GM21529 (cell line): ENCODE data around the gene ZNF557.
A peak's percentile ranks its signal among the peaks of the same experiment; 100 is the strongest.

Experiments
- ATAC-seq: cut with Tn5 transposase; IDR thresholded peaks from one replicate; pipeline ENCODE4 v1.9.1; 2021; ENCODE audit not compliant: unreplicated experiment

The ZNF557 gene

DNA sequence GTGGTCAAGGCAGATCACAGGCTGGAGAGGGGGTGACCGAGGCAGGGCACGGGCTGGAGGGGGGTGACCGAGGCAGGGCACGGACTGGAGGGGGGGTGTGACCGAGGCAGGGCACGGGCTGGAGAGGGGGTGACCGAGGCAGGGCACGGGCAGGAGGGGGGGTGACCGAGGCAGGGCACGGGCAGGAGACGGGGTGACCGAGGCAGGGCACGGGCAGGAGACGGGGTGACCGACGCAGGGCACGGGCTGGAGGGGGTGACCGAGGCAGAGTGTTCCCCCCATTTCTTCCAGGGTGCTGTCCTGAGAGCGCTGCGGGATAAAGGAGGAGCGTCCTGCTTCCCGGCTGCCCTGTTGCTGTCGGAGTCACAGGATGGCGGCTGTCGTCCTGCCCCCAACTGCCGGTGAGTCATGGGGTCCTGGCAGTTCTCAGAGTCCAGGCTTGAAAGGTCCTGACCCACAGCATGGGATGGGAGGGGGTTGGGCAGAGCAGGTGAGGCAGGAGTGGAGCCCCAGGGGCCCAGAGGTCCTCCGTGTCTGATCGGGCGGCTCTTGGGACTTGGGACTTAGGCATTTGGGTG lies 5.3 kb downstream of the ZNF557 start:
- ATAC-seq, result no peak

DNA sequence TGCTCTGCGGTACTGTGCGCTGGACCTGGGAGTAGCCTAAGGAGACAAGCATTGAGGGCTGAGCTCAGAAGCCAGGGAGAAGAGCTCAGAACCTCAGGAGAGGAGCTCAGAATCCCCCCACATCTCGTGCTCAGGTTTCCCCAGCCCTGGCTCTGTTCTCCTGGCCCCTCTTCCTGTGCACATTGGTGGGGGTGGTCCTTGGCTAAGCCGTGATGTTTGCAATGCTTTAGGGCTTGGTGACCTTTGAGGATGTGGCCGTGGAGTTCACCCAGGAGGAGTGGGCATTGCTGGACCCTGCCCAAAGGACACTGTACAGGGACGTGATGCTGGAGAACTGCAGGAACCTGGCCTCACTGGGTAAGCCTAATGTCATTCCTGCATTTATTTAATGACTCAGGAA lies 6.6 kb downstream of the ZNF557 start:
- no peak for ATAC-seq

DNA sequence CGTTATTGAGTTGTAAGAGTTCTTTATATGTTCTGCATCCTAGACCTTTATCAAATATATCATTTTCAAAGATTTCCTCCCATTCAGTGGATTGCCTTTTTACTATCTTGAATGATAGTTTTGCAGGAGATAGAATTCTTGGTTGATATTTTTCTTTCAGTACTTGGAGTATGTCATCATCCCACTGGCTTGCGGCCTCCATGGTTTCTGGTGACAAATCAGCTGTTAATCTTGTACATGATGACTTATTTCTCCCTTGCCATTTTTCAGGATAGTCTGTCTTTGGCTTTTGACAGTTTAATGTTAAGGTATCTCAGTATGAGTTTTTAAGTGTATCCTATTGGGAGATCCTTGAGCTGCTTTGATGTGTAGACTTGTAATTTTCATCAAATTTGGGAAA lies 8.5 kb downstream of the ZNF557 start:
- ATAC-seq, result no peak

DNA sequence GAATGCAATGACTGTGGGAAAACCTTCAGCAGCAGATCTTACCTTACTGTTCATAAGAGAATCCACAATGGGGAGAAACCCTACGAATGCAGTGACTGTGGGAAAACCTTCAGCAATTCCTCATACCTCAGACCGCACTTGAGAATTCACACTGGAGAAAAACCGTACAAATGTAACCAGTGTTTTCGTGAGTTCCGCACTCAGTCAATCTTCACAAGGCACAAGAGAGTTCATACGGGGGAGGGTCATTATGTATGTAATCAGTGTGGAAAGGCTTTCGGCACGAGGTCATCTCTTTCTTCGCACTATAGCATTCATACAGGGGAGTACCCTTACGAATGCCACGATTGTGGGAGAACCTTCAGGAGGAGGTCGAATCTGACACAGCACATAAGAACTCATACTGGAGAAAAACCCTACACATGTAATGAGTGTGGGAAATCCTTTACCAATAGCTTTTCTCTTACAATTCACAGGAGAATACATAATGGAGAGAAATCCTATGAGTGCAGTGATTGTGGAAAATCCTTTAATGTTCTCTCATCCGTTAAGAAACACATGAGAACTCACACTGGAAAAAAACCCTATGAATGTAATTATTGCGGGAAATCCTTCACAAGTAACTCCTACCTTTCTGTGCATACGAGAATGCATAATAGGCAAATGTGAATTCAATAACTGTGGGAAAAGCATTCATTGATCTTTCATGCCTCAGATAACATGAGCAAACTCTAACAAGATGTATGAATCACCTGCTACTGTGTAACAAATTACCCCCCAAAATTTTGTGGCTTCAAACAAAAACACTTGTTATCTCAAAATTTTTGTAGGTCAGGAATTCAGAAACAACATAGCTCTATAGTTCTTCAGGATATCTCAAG lies 13.8 kb downstream of the ZNF557 start:
- no peak for ATAC-seq

DNA sequence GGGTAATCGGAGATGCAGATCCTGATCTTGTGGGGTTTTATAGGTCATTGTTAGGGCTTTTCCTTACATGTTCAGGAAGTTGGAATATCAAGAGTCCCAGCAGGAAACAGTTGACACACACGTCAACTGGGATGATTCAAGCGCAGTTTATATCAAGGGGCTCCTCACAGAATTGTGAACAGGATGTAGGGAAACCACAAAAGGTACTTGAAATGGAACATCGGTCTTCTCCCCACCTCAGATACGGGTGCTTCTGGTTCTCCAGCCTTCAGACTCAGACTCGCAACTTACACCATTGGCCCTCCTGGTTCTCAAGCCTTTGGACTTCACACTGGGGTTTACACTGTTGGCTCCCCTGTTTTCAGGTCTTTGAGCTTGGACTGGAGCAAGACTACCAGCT lies 19.5 kb downstream of the ZNF557 start:
- ATAC-seq, result no peak

DNA sequence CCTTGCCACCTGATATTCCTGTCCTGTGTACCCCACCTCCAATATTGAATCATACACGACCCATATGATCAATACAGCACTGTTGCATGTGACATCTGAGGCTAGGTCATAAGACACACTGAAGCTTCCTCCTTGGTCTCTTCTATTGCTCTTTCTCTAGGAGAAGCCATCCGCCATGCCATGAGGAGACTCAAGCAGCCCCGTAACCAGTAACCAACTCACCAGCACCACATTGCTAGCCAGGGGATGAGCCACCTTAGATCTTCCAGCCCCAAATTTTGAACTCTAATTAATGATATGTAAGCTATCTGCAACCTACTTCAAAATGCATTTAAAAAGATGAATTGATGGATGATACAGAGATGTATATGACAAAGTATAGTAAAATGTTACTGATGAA lies 28.6 kb downstream of the ZNF557 start:
- no peak for ATAC-seq

DNA sequence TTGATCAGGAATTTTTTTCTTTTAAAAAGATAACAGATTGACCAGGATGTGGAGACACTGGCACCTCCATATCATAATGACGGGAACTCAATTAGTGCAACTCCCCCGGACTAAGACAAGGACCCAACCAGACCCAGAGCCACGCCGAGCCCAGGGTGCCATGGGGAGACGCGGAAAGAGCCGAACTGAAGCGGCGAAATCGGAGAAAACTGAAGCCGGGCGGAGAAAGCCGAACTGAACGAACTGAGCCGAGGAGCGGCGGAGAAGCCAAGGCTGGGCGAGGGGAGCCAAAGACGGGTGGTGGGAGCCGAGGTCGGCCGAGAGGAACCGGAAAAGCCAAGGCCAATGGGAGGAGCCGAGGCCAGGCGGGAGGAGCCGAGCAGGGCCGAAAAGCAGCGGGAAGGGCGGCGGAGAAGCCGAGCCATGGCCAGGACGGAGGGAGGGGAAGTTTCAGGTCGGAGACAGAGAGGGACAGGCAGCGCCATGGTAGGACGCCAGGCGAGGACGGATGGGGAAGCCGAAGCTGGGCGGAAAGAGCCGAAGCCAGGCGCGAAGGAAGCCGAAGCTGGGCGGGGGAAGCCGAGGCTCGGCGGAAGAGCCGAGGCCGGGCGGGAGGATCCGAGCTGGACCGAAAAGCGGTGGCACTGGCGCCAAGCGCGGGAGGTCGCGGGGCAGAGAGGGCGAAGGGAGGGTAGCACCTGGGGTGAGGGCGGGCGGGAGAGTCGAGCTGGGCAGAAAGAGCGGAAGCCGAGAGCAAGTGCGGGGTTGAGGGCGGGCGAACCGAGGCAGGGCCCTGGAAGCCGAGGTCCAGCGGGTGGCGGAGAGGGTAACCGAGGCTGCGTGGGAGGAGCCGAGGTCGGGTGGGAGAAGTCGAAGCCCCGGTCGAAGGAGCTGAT lies 29.4 kb downstream of the ZNF557 start:
- peak; percentile 81 for ATAC-seq

DNA sequence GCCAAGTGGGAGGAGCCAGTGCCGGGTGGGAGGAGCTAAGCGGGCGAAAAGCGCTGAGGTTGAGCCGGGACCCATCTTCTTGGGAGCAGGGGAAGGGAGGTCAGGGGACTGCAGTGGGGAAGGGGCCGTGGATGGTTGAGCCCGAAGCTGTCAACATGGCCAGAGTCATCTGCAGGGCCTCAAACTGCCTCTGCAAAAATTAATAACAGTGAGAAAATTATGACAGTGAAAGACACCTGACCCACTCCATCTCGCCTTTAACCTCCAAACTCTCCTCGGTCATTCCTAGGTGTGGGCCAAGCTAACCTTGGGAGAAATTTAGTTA lies 30.1 kb downstream of the ZNF557 start:
- no peak for ATAC-seq

DNA sequence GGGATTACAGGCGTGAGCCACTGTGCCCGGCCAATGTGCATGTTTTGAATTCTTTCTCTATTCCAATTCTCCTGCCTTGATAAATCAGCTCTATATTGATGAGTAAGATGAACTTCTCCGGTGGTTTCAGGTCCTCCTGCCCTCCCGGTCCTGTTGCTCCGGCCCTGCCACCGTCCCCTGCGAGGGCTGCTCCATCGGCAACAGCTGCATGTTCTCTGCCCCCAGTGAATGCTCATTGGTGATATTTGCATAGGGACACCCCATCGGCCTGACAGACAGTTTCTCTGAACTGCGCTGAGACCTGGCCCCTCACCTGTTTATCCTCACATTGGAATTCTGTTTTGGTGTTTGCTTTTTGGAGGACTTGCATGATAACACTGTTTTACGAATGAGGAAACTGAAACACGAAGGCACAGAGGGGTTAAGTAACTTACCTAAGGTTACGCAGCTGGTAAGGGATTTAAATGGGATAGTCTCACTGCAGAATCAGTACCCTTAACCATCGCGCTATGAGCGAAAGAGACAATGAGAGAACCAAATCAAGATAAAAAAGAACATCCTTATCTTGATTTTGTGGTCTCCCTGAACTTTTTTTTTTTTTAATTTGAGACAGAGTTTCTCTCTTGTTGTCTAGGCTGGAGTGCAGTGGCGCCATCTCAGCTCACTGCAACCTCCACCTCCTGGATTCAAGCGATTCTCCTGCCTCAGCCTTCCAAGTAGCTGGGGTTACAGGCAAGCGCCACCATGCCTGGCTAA lies 32.2 kb downstream of the ZNF557 start:
- ATAC-seq, result no peak

DNA sequence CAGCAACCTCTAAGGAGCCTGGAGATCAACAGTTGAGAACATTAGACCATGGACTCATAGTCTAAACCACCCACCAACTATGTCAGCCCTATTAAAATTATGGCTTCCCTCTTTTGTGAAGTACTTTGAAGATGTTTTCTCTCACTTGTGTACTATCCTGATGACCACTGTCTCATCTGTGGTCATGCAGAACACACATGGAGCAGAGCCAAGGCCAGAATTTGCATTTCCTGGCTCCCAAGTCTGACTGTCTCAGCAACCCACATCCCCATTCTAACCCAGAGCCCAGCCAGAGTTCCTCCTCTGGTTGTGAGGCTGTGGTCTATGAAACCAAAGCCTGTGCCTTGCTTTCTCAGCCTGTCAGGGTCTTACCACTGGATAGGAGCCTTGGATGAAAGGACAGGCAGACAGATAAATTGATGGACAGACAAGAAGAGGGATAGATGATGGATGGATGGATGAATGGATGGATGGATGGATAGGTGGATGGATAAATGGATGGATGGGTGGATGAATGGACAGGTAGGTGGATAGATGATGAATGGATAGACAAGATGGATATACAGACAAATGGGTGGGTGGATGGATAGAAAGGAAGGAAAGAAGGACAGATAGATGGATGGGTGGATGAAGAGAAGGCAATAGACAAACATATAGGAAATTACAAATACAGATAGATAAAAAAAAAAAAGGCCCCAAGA lies 35.4 kb downstream of the ZNF557 start:
- no peak for ATAC-seq

DNA sequence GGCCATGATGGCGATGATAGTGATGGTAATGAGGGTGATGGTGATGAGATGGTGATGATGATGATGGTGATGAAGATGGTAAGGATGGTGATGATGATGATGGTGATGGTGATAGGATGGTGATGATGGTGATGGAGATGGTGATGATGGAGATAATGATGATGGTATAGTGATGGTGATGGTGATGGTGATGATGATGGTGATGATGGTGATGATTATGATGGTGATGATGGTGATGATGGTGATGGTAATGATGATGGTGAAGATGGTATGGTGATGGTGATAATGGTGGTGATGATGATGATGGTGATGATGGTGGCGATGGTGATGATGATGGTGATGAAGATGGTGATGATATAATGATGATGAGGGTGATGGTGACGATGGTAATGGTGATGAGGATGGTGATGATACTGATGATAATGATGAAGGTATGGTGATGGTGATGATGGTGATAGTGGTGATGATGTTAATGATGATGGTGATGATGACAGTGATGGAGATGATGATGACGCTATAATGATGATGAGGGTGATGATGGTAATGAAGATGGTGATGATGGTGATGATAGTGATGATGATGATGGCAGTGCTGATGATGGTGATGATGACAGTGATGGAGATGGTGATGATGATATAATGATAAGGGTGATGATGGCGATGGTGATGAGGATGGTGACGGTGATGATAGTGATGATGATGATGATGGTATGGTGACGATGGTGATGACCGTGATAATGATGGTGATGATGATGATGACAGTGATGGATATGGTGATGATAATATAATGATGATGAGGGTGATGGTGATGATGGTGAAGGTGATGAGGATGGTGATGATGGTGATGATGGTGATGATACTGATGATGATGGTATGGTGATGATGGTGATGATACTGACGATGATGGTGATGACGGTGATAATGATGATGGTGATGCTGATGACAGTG lies 37.5 kb downstream of the ZNF557 start:
- ATAC-seq, result no peak

DNA sequence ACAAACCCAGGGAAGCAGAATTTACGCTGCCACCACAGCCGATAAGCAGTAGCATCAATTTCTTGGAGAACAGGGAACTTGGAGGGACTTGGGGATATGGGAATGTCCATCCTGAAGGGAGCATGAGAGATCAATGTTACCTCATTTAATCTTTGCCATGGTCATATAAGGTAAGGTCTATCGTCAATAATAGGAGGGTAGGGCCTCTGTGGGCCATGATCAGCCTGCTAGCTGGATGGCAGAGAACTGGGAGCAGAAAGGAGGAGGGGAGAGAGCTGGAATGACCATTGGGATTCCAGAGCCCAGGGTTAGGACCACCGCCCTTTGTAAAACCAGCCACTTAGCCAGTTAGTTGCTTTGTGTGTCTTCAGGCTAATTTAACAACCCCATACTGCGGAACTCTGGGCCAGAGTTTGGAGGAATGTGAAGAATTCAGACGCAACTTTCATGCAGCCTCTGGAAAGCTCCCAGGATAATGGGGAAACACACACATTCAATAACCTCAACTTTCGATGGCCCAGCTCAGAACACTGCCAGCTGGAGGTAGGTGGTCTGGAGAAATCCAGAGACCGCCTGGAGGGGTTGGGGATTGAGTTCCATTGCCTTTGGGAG lies 40.3 kb downstream of the ZNF557 start:
- no peak for ATAC-seq

DNA sequence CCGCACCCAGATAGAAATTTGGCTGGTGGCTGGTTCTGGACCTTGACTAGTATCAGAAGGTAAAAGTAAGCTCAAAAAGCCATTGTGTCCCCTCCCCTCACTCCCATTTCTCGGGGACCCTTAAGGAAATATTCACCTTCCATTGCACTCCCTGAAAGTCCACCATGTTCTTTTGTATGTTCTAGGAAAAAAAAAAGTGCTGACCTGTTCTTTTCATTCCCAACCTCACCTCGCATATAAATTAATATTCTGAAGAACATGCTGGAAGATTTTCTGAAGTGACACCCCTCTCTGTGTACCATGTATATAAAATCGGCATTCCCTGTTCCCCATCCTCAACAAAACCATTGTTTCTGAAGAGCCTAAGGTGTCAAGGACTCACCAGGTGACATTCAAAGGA lies 43.2 kb downstream of the ZNF557 start:
- no peak for ATAC-seq

DNA sequence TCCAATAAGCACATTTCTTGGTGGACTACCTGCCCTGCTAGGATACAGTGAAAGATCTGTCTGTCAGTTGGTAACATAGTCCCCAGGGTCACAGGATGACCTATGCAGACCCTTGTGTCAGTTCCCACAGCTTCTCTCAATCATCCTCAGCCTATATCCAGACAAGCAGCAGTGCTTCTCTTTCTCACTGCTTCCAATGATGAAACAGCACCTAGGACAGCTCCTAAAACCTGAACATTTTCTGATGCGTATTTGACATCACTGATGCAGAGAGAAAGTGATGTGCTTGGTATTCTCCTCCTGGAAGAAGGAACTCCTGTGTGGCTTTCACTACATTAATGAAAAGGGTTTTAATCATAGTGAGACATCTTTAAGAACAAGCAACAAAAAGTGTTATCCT lies 43.7 kb downstream of the ZNF557 start:
- ATAC-seq, result no peak

DNA sequence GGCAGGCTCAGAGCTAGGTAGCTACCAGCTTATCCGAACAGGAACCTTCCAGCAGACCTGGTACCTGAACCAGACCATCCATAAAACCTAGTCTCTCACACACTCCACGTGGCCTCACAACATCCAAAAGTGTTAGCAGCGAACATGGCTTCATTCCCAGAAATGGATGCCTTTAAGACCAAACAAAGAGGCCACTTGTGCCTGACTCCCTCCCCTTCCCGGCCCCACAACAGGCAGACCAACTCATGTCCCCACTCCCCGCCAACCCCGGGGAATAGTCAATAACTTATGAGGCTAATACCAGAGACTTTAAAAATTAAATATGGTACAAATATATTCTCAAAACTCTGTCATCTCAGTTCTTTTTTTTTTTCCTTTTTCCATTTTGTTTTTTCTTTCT lies 46.2 kb downstream of the ZNF557 start:
- no peak for ATAC-seq

DNA sequence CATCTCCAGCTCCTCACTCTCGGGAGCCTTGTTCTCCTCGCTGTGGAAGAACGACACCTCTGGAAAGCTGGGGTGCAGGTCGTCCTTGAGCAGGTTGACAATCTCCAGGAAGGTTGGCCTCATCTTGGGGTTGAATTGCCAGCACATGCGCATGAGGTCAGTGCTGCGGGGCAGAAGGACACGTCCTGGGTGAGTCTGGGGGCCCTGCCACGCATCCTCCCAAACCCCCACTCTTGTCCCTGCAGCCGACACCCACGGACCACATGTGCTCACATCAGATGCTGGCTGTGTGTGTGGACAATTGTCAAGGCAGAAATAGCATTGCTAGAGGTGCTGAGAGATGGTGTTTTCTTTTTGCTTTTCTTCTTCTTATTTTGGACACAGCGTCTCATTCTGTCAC lies 47.7 kb downstream of the ZNF557 start:
- no peak for ATAC-seq

DNA sequence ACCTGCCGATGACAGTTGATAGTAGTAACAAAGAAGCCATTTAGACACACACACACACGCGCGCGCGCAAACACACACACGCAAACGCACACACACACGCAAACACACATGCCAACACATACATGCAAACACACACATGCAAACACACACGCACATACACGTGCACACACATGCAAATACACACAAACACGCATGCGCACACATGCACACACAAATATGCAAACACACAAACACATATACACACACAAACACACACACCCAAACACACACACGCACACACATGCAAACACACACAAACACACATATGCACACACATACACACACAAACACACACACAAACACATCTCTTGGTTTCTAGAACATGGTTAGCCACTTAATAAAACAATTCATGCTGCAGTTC lies 50.1 kb downstream of the ZNF557 start:
- ATAC-seq, result no peak

DNA sequence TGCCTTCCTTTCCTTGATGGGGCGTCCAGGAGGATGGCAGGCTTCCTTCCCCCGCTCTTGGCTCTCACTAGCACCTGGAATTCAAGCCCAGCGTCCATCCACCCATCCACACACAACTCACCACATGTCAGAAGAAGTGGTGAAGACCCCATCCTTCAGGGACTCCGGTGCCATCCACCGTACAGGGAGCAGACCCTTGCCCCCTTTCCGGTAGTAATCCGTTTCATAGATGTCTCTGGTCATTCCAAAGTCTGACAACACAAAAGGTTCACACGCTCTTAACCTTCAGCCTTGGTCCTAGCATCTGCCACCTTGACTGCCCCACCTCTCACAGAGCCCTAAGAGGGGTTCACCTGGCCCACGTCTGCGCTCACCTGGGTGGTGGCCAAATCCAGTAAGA lies 51.0 kb downstream of the ZNF557 start:
- ATAC-seq, result no peak

DNA sequence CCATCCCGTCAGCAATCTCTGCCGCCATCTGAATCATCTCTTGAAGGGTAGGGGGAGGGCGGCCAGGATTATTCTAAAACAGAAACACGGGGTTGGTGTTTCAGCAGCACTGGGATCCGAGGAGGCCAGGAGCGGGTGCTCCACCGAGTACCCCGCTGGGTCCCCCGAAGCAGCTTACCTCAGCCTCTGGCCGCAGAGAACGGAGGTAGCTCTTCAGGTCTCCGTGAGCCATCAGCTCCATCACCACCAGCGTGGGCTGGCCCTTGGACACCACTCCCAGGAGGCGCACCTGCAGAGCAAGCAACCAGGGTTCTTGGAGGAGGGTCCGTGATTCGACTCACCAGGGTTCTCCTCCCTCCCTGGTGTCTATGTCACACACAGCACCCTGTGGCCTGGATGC lies 53.2 kb downstream of the ZNF557 start:
- ATAC-seq, result no peak
